Left hindlimb (tissue), 1 donor: Measurements from ENCODE around the gene TLDC2.

Source experiments
- DNase-seq: peaks from one replicate; pipeline ENCODE4 v3.0.0-alpha.2; 2018

The TLDC2 gene

DNA sequence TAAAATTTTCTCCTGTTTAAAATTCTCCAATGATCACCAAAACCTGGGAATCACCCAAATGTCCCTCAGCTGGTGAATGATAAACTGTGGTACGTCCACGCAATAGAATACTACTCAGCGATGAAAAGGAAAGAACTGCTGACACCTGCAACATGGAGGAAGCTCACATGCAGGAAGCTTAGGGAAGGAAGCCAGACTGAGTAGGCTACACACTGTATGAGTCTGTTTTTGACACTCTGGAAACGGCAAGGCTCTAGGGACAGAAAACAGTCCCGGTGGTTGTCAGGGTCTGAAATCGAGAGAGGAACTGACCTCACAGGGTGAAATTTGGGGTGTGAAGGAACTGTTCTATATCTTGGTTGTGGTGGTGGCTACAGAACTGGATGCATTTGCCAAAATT is 25.2 kb upstream of the TLDC2 start:
- DNase-seq: no peak

DNA sequence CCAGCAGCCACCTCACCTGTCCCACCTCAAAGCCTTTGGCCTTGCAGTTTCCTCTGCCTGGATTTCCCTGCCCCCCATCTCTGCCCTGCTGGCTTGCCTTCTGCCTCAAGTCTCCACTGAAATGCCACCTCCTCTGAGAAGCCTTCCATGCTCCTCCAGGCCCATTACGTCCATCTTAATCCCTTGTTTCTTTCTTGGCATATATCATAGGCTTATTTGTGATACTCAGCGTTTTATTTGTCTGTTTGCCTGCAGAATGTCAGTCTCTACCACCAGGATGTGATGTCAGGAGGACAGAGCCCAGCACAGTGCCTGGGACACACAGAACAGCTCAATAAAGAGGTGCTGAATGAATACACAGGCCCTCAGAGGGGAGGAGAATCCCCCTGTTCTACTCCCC is 24.4 kb upstream of the TLDC2 start:
- DNase-seq: no peak

DNA sequence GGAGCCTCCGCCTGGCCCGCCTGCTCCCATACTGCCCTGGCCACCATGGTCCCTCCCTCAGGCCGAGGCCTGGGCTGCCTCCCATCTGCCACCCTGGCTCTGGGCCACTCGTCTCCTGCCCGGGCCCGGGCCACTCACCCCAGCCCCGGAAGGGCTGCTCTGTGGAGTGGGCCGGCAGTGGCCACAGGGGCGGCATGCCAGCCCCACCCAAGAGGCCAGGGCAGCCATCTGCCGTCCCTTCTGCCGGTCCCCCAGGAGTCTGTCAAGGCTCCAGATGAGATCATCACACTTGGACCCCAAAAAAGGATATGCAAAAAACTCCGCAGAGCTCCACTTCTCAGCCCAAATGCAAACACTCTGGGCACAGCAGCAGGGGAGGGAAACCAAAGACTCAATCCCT is 23.8 kb upstream of the TLDC2 start:
- peak; percentile 18 for DNase-seq

DNA sequence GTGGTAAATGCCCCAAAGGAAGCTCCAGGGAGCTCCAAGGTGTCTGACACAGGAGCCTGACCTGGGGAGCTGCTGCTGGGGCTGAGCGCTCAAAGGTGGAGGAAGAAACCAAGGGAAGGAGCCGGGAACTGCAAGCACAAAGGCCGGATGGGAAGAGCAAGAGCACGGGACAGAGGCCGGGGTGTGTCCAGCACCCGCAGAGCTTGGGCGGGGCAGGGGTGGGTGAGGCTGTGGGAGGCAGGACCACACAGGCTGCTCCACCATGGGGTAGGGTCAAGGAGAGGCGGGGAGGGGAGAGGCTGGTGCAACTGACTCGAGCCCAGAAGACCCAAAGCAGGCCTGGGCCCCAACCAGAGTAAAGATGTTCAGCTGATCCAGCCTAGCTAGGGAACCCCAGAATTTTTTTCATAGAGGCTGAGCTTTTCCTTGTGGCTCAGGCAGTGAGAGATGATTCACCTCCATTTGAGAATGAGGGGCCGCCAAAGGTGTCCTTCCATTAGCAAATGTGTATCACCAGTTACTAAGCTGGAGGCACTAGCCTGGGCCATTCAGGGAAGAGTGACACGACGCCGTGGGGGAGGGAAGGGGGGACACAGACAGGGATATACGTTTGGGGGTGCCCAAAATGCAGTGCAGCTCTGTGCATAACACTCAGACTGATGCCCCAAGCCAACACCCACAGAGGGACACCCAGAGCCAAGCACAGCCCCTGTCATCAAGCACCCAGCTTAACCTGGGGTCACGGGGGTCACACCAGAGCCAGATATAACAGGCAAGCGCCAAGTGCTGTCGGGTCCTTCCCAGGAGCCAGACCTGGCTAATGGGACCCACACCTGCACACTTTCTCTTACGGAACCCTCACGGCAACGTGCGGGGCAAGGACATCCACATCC is 21.3 kb upstream of the TLDC2 start:
- DNase-seq: no peak

DNA sequence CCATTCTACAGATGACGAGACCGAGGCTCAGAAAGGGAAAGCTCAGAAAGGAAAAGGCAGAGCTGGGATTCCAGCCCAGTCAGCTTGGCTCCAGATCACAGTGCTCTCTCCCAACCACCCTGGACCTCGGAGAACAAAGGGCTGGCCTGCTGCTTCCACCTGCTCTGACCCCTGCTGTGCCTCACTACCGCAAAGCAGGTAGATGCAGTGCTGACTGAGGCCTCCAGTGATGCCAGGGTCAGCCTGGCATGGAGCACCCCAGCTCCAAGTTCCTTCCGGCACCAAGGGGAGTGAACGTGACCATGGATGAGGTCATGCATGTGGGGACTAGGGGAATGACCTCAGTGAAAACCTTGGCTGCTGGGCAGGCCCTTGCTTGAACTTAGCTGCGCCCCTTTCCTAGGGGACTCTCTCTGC is 20.7 kb upstream of the TLDC2 start:
- no peak for DNase-seq

DNA sequence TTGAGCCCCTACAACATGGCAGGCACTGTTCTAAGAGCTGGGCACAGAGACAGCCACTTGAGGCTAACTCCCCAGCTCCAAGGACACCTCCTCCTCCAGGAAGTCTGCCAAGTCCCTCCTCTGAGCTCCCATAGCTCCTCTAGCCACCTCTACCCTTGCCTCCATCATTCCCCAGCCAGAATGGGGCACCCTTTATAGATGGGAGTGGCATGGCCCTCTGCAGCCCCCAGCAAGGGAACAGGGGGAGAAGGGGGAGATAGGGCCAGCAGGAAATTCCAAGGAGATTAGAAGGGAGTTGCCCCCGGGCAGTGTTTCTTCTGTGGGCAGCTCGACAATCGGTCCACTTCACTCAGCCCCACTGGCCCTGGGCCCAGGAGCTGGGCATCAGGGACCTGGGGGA is 19.7 kb upstream of the TLDC2 start:
- DNase-seq: no peak

DNA sequence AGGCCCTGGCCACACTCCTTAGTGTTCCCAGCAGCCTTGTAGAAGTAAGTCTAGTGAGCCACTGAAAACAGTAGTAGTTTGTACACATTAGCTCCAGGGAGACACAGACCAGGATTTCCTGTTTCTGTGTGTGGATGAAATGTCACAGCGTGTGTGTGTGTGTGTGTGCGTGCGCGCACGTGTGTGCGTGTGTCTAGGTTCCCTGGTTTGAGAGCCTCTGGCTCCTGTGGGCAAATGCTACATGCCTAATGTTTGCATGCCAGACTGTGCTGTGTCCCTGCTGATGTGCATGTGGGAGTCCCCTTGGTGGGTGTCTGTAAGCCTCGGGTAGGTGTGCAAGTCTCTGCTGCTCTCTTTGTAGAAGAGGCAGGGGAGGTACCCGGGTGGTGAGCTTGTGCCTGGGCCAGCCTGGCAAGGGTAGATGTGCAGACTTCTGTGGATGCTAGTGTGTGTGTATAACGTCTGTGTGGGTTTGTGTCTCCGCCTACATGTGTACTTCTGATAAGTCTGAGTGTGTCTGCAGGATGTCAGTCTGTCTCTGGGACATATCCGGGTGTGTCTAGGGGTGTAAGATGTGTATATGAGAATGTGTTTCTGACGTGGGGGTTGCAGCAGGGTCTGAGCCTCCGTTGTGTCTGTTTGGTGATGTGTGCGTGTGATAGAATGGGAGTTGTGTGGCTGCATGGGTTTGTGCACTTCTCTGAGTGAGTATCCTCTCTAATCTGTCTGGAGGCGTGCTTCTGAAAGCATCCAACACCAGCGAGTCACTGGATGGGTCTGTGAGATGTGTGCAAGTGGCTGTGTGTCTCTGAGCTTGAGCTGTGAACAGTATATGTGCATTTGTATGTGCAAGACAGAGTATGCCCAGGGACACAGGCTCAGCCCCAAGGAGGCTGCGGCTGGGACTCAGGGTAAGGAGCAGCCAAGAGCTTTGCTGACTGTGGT is 19.0 kb upstream of the TLDC2 start:
- no peak for DNase-seq

DNA sequence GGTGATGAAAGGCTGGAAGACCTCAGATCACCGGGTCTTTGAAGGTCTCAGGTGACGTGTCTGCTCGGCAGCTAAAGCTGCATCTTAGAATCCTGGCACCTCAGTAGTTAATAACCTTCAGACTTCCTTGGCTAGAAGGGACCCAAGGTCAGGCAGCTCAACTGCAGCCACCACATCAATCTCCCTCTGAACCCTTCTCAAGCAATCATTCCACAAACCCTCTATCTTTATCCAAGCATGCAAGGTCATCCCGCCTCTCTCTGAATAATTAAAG is 16.7 kb upstream of the TLDC2 start:
- no peak for DNase-seq

DNA sequence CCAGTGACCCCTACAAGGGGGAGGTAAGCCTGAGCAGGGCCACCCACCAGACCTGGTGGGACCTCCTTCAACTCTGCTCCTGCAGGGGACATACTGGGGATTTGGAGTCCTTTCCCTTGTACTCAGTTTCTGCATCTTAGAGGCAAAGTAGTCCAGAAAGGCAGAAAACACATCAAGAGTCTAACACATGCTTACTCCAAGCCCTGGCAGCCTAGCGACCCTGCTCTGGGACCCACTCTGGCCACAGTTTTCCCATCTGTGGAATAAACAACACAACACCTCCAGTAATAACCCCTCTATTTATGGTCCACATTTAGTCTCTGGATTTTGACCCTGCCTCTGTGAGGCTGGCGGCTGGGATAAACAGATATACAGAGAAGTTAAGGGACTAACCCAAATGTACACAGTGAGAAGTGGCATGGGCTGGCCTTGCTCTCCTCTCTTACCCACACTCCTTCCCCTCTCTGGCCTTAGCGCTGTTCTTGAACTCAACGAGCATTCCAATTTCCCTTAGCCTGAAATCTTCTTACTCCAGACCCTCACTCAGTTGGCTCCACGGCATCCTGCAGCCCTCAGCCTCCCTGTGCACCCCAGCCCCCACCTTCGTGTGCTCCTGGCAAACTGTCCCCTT is 16.1 kb upstream of the TLDC2 start:
- no peak for DNase-seq

DNA sequence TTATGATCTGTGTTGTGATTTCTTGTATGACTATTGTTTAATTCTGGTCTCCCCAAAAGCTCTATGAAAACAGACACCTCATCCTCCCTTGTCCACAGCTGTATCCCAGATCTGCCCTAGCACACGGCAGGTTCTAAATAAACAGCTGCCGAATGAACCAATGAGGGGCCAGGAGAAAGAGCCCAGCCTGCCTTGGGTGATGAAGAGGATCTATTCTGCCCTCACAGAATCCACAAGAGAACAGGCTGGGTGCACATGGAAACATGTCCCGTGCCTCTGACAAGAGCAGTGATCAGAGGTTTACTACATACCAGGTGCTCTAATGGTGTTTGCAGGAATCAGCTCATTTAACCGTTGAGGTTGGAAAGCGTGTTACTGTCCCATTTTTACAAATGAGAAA is 15.6 kb upstream of the TLDC2 start:
- no peak for DNase-seq

DNA sequence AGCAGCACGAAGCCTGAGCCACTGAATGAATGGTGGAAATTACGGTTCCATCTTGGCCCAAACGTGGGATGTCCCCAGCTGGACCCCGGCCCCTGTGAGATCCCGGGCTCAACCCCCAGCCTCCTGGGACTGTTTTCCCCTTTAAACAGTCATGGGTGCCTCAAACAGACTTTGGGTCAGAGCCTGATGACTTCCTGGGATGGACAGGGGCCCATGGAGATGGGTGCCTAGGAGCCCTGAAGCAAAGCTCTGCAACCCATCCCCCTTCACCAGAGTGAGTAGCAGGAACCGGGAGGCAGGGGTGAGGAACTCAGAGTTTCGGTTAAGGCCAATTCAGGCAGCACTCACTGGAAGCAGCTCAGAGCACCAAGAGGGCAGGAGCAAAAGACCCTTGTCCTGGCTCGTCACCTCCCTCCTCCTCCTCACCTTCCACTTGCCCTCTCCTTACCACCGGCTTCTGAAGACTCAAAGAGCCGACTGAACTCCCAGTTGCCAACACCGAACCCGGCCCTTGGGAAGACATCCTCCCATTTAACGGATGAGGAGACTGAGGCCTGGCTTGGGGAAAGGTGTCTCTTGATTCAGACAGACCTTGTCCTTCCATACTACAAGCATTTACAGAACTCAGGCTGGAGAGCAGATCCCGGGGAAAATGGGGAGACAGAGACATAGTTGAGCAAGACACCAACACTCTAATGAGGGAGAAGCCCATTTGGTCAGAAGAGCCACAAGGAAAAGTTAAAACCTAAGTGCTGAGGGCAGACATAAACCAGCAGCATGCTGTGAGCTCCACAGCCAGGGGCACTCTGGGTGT is 14.9 kb upstream of the TLDC2 start:
- no peak for DNase-seq

DNA sequence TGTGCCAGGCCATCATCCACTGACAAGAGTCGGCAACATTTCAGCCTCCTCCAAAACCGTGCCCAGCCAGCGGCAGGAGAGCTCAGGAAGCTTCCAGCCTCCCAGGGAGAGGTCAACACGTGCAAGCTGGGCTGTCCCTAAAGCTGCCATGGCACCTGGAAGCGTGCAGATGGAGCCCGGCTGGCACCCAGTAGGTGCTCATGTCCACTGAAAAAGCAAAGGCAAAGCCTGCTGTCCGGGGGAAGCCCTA is 14.4 kb upstream of the TLDC2 start:
- no peak for DNase-seq

DNA sequence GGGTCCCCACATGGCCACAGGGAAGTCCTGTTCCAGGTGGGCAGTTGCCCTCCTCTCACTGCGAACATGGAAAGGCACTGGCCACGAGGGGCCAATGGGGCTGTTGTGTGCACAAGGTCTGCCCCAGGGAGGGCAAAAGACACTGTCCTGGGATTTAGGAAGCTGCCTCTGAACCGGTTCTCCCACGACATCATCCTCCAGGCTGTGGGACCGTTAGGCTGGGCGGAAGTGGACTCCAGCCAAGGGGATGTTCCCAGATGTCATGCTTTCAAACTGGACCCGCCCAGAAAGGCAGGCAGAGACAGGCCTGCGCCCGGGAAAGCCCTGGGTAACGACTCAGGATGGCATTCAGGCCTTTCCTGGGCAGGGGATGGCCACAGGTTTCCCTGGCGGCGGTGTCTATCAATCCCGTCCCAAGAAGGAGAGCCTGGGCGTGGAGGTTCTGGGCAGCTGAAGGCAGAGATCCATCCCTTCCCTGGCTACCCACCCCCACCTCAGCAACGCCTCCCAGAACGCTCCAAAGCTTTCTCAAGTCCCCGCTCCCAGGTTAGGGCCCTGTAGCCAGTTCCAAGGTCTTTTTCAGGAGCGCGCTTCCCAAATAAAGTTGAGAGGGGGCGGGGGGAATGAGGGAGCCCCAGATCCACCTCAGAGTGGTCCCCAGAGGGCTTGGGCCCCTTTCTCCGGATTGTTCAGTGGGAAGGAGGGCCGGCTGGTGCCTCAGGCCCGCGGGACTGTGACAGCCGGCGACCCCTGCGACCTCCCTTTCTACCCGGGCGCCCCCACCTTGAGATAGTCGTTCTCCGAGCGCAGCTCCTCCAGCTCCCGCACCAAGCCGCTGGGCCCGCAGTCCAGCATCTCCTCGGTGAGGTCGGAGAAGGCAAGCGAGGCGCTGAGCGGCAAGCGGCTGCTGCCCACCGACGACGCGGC is 13.8 kb upstream of the TLDC2 start:
- peak; percentile 88 for DNase-seq

DNA sequence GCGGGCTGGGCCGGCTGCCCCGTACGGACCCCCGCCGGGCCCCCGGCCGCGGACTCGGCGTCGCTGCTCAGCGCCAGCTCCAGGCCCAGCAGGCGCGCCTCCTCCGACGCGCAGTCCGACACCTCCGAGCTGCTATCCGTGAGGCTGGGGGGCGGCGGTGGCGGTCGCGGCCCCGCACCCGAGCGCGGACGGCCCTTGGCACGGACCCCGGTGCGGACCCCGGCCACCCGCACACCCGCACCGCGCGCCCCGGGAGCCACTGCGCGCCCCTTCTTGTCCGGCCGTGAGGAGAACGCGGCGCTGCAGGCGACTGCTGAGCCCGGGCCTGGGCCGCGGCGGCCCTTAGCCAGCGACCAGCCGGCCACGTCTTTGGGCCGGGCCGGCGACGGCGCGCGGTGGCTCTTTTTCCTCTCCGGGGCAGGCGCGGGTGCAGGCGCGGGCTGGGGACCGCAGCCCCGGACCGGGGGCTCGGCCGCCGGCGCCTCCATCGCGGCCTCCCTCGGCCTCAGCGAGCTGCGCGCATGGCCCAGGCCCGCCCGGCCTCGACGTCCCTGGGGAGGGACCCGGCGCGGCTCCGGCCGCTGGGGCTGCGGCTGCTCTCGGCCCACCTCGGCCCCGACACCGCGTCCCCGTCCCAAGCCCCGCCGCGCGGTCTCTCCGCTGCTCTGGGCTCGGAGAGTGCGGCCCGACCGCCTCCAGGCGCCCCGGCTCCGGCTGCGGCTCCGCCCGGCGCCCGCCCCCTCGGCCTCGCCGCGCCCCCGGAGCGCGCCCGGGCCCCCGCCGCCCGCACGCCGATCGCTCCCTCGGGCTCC is 12.9 kb upstream of the TLDC2 start:
- DNase-seq: no peak

DNA sequence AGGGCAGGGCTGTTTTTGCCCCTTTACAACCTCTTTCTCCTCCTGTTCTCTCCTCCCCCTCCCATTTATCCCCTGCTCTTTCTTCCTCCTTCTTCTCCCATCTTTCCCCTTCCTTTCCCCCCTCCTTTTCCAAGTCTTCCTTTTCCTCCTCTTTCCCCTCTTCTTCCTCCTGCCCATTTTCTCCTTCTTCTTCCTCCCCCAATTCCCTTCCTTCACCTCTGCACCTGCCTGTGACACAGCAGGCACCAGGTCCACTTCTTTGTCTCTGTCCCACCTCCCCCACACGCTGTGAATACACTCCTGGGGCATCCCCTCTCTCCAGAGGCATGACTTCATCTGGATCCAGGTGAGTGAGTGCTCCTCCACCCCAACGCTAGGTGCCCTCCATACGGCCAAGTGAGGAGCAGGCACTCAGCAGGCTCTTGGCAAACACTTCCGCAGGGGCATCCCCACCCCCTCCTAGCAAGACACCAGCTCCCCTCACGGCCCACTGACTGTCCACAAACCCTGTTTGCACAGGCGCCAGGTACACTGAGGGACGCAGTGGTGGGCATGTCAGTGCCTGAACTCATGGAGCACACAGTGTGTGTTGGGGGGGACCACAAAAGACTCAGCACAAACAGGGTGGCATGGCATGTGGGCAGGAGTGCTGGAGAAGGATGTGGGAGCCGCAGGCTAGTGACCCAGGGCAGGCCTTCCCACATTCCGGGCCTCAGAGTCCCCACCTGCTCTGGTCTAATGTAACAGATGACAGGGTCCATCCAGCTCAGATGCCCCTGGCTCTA is 10.7 kb upstream of the TLDC2 start:
- no peak for DNase-seq

DNA sequence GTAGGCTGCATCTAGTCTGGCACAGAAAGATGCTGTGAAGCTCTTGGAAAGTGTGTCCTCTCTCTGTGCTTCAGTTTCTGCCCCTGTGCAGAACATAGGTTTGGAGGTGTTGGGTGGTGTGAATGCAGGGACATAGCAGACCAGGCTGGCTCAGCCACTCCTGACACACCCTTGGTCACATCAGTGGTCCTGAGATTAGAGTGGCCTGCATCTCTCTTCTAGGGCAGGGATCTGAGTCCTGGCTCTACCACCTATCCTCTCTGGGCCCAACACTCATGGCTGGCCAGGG is 10.1 kb upstream of the TLDC2 start:
- DNase-seq: no peak

DNA sequence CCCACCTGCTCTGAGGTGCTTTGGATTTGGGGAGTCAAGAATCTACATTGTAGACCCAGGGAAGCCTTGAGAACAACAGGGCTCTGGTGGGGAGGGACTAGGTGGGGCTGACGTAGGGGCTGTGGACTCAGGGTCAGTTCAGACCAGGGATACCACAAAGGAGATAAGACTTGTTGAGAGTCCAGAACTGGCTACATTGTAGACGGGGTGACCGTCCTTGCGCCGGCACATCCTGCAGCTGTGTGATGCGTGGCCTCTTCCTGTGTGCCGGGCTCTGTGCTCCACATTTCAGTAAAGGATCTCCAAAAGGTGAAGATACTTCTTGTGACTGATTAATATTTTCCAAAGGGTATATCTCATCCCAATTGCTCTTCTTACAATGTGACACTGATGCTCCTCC is 9.8 kb upstream of the TLDC2 start:
- DNase-seq: no peak

DNA sequence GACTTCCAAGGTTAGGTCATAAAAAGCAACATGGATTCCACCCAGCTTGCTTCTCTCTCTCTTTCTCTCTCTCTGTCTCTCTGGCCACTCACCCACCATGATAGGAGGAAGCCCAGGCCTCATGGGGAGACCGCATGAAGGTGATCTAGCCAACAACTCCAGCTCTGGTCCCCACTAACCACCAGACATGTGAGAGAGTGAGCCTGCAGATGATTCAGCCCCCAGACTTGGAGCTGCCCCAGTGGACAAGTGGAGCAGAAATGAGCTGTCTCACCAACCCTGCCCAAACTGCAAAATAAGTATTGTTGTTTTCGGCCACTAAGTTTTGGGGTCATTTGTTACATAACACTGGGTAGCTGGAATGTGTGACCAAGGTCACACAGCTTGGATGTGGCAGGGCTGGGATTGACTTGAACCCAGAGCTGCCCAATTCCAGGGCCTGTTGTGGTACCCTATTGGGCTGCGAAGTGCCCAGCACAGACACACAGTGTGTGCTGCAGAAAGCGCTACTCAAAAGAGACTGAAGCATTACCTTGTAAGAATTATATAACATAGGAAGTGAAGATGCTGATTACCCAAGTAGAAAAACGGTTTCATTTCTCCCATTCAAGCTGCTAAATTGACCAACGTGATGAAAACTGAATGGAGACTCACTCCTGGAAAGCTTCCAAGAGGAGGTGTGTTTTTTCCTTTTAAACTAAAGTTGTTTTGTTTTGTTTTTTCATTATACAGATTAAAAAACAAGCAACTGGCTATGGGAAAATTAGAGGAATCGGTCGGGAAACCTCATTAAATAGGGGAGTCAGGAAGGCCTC is 9.1 kb upstream of the TLDC2 start:
- DNase-seq: no peak
